ENCODE data around the gene CPPED1. TPM values are rescaled to one million over a fixed set of nuclear protein-coding genes. Genes with fewer than 3 reads are reported as not detected.

Gene CPPED1
- total RNA-seq, 1 experiment from 2014 or later: 7.9 TPM

- Histone ChIP-seq H3K79me1 (ENCODE audit: insufficient read depth, low read depth, low read length, poor library complexity, severe bottlenecking) (no peaks in the 10 kb centered on the region), H2BK5ac (ENCODE audit: insufficient read length, low read length) (no peak overlapping the region), H4K5ac (ENCODE audit: insufficient read length, low read depth, low read length) (no peak overlapping the region), H2BK20ac (ENCODE audit: low read depth, low read length, poor library complexity, severe bottlenecking) (no peak overlapping the region), H3K56ac (ENCODE audit: insufficient read length, low read depth, low read length) (no peak overlapping the region), H4K91ac (ENCODE audit: insufficient read length, low read depth, low read length) (no peak overlapping the region), H3K27ac (ENCODE audit: insufficient read length, low read depth, low read length) (no peak overlapping the region), H2BK12ac (ENCODE audit: insufficient read length, low read depth, low read length) (no peak overlapping the region), H3T11ph (ENCODE audit: low read length) (no peak overlapping the region), H4K20me1 (ENCODE audit: control insufficient read depth, insufficient read depth, insufficient read length) (no peaks in the 10 kb centered on the region), H3K4ac (ENCODE audit: low read depth, low read length) (no peak overlapping the region), H3K4me1 (ENCODE audit: insufficient read depth, low read length) (no peaks in the 10 kb centered on the region), H3K4me2 (ENCODE audit: insufficient read depth, insufficient read length, low read length) (no peak overlapping the region), H3K18ac (ENCODE audit: insufficient read length, low read depth, low read length) (no peak overlapping the region), H3K23me2 (ENCODE audit: insufficient read length, low read depth, low read length, poor library complexity, severe bottlenecking) (no peaks in the 10 kb centered on the region), H3K9ac (ENCODE audit: extremely low read depth, insufficient read length, low read length) (no peak overlapping the region), H2BK120ac (ENCODE audit: low read depth, low read length, poor library complexity, severe bottlenecking) (no peak overlapping the region), H3K27me3 (ENCODE audit: insufficient read depth, low read length) (no peaks in the 10 kb centered on the region), H3K23ac (ENCODE audit: insufficient read length, low read depth, low read length) (no peak overlapping the region), H3K79me2 (ENCODE audit: insufficient read depth, low read length) (no peaks in the 10 kb centered on the region), H3K14ac (ENCODE audit: insufficient read depth, low read length) (no peak overlapping the region), H2AK5ac (ENCODE audit: insufficient read length, low read length) (no peak overlapping the region), H2BK15ac (ENCODE audit: low read depth, low read length) (no peak overlapping the region), H2AFZ (ENCODE audit: low read length) (no peak overlapping the region), H3K9me3 (ENCODE audit: control insufficient read depth, low read depth, low read length) (no peaks in the 10 kb centered on the region), H4K8ac (replicated peaks; ENCODE audit: insufficient read length, low read depth, low read length) (no peak overlapping the region)
- Mint-ChIP-seq H3K36me3 (ENCODE audit: insufficient read depth in 1 of 3, low read depth in 3 of 3) (no peaks in the 10 kb centered on the region), H3K9me3 (no peaks in the 10 kb centered on the region), H3K4me3 (no peak overlapping the region), H3K27ac (no peak overlapping the region), H3K4me1 (peaks cover 2 to 3% of the 10 kb centered on the region in 2 experiments; a peak in 2 of 4 replicates), H3K27me3 (ENCODE audit: low read depth) (peaks cover 2% of the 10 kb centered on the region; the same call in 1 of the 2 replicates)
- WGBS (ENCODE audit: extremely low coverage, insufficient read length, low lambda C conversion rate): no CpG with 5 or more reads among the region's 9 CpGs
- TF ChIP-seq, protein P1, sequence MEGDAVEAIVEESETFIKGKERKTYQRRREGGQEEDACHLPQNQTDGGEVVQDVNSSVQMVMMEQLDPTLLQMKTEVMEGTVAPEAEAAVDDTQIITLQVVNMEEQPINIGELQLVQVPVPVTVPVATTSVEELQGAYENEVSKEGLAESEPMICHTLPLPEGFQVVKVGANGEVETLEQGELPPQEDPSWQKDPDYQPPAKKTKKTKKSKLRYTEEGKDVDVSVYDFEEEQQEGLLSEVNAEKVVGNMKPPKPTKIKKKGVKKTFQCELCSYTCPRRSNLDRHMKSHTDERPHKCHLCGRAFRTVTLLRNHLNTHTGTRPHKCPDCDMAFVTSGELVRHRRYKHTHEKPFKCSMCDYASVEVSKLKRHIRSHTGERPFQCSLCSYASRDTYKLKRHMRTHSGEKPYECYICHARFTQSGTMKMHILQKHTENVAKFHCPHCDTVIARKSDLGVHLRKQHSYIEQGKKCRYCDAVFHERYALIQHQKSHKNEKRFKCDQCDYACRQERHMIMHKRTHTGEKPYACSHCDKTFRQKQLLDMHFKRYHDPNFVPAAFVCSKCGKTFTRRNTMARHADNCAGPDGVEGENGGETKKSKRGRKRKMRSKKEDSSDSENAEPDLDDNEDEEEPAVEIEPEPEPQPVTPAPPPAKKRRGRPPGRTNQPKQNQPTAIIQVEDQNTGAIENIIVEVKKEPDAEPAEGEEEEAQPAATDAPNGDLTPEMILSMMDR (conservative IDR thresholded peaks at IDR 0.05): no peak
- DNase-seq: no peak
Measured at GRCh38 chr16:12629271-12629670, 174.4 kb downstream of the CPPED1 start.
